Neural progenitor cell (in vitro differentiated cells): ENCODE results near the gene TTC31. TPM values are rescaled to one million over a fixed set of nuclear protein-coding genes. Genes with fewer than 3 reads are reported as not detected.

Experiments used
- DNase-seq: peaks from one replicate; pipeline ENCODE4 v3.0.0-alpha.2; 2016; ENCODE audit warnings: low spot score
- H2AFZ ChIP-seq: fragments of 200-600 bp; sonication (generic); replicated peaks from 2 replicates; pipeline ENCODE4 v1.6.1; 2016; ENCODE audit warnings: antibody characterized with exemption
- H3F3A ChIP-seq: fragments of 200-600 bp; sonication (generic); 2 replicates; pipeline ENCODE4 v1.6.1; 2016; ENCODE audit warnings: antibody characterized with exemption, low read depth
- H3K27ac ChIP-seq: fragments of 200-600 bp; sonication (generic); 2 replicates; pipeline ENCODE4 v1.5.1; 2016; ENCODE audit warnings: mild to moderate bottlenecking
- H3K27me3 ChIP-seq: fragments of 200-600 bp; sonication (generic); 2 replicates; pipeline ENCODE4 v1.6.1; 2016; ENCODE audit warnings: mild to moderate bottlenecking, moderate library complexity
- H3K36me3 ChIP-seq: fragments of 200-600 bp; sonication (generic); 2 replicates; pipeline ENCODE4 v1.5.1; 2016
- H3K4me1 ChIP-seq: fragments of 200-600 bp; sonication (generic); 2 replicates; pipeline ENCODE4 v1.6.1; 2016; ENCODE audit warnings: mixed run types
- H3K4me2 ChIP-seq: fragments of 200-600 bp; sonication (generic); 2 replicates; pipeline ENCODE4 v1.6.1; 2016
- H3K4me3 ChIP-seq: fragments of 200-600 bp; sonication (generic); 2 replicates; pipeline ENCODE4 v1.5.1; 2016
- H3K79me2 ChIP-seq: fragments of 200-600 bp; sonication (generic); 2 replicates; pipeline ENCODE4 v1.6.1; 2016; ENCODE audit warnings: low read depth
- H3K9ac ChIP-seq: fragments of 200-600 bp; sonication (generic); 2 replicates; pipeline ENCODE4 v1.6.1; 2016
- H3K9me3 ChIP-seq: fragments of 200-600 bp; sonication (generic); 2 replicates; pipeline ENCODE4 v1.5.1; 2016; ENCODE audit warnings: low read depth
- H4K20me1 ChIP-seq: fragments of 200-600 bp; sonication (generic); 2 replicates; pipeline ENCODE4 v1.6.1; 2016; ENCODE audit warnings: low read depth
- H3K27ac Mint-ChIP-seq: 3 replicates; pipeline ENCODE4 v1.8.0; 2021; ENCODE audit warnings: mixed read lengths
- H3K27me3 Mint-ChIP-seq: 2 replicates; pipeline ENCODE4 v1.8.0; 2022; ENCODE audit warnings: low read depth, mild to moderate bottlenecking, inconsistent platforms, moderate library complexity, mixed read lengths; ENCODE audit not compliant: insufficient read depth
- H3K36me3 Mint-ChIP-seq: 3 replicates; pipeline ENCODE4 v1.8.0; 2021; ENCODE audit warnings: mixed read lengths
- H3K4me1 Mint-ChIP-seq: 3 replicates; pipeline ENCODE4 v1.8.0; 2021; ENCODE audit warnings: mixed read lengths
- H3K4me3 Mint-ChIP-seq: 3 replicates; pipeline ENCODE4 v1.8.0; 2021; ENCODE audit warnings: mild to moderate bottlenecking, moderate library complexity, mixed read lengths
- H3K9me3 Mint-ChIP-seq: 3 replicates; pipeline ENCODE4 v1.8.0; 2020; ENCODE audit warnings: mixed read lengths
- EZH2 ChIP-seq: fragments of 200-600 bp; sonication (generic); IDR thresholded peaks from 2 replicates; pipeline ENCODE4 v1.6.1; 2017; ENCODE audit warnings: antibody characterized with exemption, mild to moderate bottlenecking, moderate library complexity
- EZH2phosphoT487 ChIP-seq: fragments of 200-600 bp; sonication (generic); IDR thresholded peaks from 2 replicates; pipeline ENCODE4 v1.6.1; 2017; ENCODE audit warnings: antibody characterized with exemption
- total RNA-seq: library from RNA; depleted of rRNA; stranded (reverse); fragments of >200 nt; gene quantifications from 2 replicates; pipeline ENCODE4 v1.2.3, GENCODE V29; 2015; ENCODE audit warnings: low replicate concordance
- TF ChIP-seq, protein P1 (sequence below): fragments of 200-600 bp; sonication (generic); IDR thresholded peaks from 2 replicates; pipeline ENCODE4 v1.5.1; 2017; ENCODE audit warnings: antibody characterized with exemption, mild to moderate bottlenecking

The TTC31 gene
- total RNA-seq, 1 donor from 2014 or later: 22.6 TPM

DNA sequence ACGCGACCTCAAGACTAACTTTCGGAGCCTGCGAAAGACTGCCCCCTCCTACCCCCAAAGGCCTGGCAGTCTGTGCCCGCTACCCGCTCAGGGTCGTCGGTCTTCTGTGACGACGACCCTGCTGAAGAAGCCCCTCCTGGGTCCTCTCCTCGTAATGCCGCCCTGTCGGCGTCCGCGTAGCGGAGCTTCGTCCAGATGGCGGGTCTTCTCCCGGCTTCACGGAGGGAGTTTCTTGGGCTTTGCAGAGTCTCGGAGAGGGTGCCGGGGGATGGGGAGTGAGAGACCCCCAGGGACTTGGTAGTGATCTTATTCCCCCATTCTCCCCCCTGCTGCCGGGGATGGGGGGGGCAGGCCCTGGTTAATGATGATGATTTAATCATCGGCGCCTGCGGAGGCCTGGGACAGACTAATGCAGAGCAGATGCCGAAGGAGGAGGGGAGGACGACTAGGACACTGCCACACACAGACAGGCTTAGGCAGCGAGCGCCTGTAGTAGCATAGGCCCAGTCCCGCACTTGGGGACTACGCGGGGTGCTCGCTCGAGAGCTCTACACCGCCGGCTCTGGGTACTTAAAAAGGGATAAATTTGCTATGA lies 25.1 kb downstream of the TTC31 start:
- peaks cover 14% of the 10 kb centered on the region for H3K4me1 ChIP-seq
- peaks cover 39% of the 10 kb centered on the region for H3F3A ChIP-seq
- H3K9me3 Mint-ChIP-seq: peaks cover 3% of the 10 kb centered on the region
- peaks cover 31% of the 10 kb centered on the region for H3K4me1 Mint-ChIP-seq
- H3K4me3 ChIP-seq: peak overlapping the region; percentile 69
- H4K20me1 ChIP-seq: peaks cover under 1% of the 10 kb centered on the region
- peak overlapping the region; percentile 94 for H2AFZ ChIP-seq
- H3K36me3 ChIP-seq: no peaks in the 10 kb centered on the region
- H3K36me3 Mint-ChIP-seq: peaks cover 21% of the 10 kb centered on the region
- peak; percentile 56 for DNase-seq
- peaks cover 82% of the 10 kb centered on the region for H3K27me3 ChIP-seq
- peaks cover 71% of the 10 kb centered on the region for H3K27me3 Mint-ChIP-seq
- H3K9ac ChIP-seq: no peak overlapping the region
- H3K79me2 ChIP-seq: peaks cover 13% of the 10 kb centered on the region
- H3K4me2 ChIP-seq: peak overlapping the region; percentile 89
- no peak overlapping the region for H3K27ac Mint-ChIP-seq
- TF ChIP-seq, protein P1, sequence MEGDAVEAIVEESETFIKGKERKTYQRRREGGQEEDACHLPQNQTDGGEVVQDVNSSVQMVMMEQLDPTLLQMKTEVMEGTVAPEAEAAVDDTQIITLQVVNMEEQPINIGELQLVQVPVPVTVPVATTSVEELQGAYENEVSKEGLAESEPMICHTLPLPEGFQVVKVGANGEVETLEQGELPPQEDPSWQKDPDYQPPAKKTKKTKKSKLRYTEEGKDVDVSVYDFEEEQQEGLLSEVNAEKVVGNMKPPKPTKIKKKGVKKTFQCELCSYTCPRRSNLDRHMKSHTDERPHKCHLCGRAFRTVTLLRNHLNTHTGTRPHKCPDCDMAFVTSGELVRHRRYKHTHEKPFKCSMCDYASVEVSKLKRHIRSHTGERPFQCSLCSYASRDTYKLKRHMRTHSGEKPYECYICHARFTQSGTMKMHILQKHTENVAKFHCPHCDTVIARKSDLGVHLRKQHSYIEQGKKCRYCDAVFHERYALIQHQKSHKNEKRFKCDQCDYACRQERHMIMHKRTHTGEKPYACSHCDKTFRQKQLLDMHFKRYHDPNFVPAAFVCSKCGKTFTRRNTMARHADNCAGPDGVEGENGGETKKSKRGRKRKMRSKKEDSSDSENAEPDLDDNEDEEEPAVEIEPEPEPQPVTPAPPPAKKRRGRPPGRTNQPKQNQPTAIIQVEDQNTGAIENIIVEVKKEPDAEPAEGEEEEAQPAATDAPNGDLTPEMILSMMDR: no peak
- TF ChIP-seq EZH2phosphoT487 (no peak), EZH2 (peak; percentile 52)
- H3K9me3 ChIP-seq: no peaks in the 10 kb centered on the region
- H3K27ac ChIP-seq: no peak overlapping the region
- peak overlapping the region; percentile 99 for H3K4me3 Mint-ChIP-seq

GRCh38 chr2:74510272-74510671 lies 27.4 kb downstream of the TTC31 start:
- Histone ChIP-seq H3F3A (peaks cover 52% of the 10 kb centered on the region), H3K79me2 (peaks cover 13% of the 10 kb centered on the region), H3K9me3 (no peaks in the 10 kb centered on the region), H3K4me1 (peaks cover 27% of the 10 kb centered on the region), H3K4me2 (no peak overlapping the region), H2AFZ (no peak overlapping the region), H4K20me1 (peaks cover 22% of the 10 kb centered on the region), H3K9ac (no peak overlapping the region), H3K27ac (no peak overlapping the region), H3K27me3 (peaks cover 82% of the 10 kb centered on the region), H3K36me3 (no peaks in the 10 kb centered on the region), H3K4me3 (no peak overlapping the region)
- TF ChIP-seq EZH2phosphoT487: no peak
- TF ChIP-seq EZH2: no peak
- TF ChIP-seq, protein P1: no peak
- Mint-ChIP-seq H3K4me1 (peaks cover 27% of the 10 kb centered on the region), H3K36me3 (peaks cover 11% of the 10 kb centered on the region), H3K9me3 (peaks cover 3% of the 10 kb centered on the region), H3K4me3 (no peak overlapping the region), H3K27ac (no peak overlapping the region), H3K27me3 (peaks cover 57% of the 10 kb centered on the region)
- DNase-seq: no peak

- peak overlapping the region; percentile 54 for H3K27ac Mint-ChIP-seq
- Histone ChIP-seq H3K9me3 (no peaks in the 10 kb centered on the region), H3K4me2 (no peak overlapping the region)
Observed at GRCh38 chr2:74511104-74511989, 28.5 kb downstream of the TTC31 start.

More at GRCh38 chr2:74511104-74511989, 28.5 kb downstream of the TTC31 start:
- Mint-ChIP-seq H3K36me3 (peaks cover 4% of the 10 kb centered on the region), H3K4me3 (peak overlapping the region; percentile 52), H3K27me3 (peaks cover 64% of the 10 kb centered on the region), H3K9me3 (peaks cover 3% of the 10 kb centered on the region), H3K4me1 (peaks cover 27% of the 10 kb centered on the region)
- peaks cover 27% of the 10 kb centered on the region for H3K4me1 ChIP-seq
- H3K27me3 ChIP-seq: peaks cover 84% of the 10 kb centered on the region
- H3K27ac ChIP-seq: no peak overlapping the region
- H3K4me3 ChIP-seq: no peak overlapping the region
- peaks cover 58% of the 10 kb centered on the region for H3F3A ChIP-seq
- no peak overlapping the region for H3K9ac ChIP-seq
- peaks cover 26% of the 10 kb centered on the region for H4K20me1 ChIP-seq
- peaks cover 5% of the 10 kb centered on the region for H3K79me2 ChIP-seq
- TF ChIP-seq, protein P1: no peak
- TF ChIP-seq EZH2: no peak
- TF ChIP-seq EZH2phosphoT487: no peak
- no peaks in the 10 kb centered on the region for H3K36me3 ChIP-seq
- no peak overlapping the region for H2AFZ ChIP-seq
- no peak for DNase-seq
